ENCODE data around the gene SIAH1. TPM values are rescaled to one million over a fixed set of nuclear protein-coding genes. Genes with fewer than 3 reads are reported as not detected.
"Not testable (repeated sequence)": the region's sequence is repeated elsewhere in the genome, so short reads cannot be mapped to it uniquely, and the experiment has no call there.

SIAH1 gene
- total RNA-seq, 1 donor from 2014 or later = 14.3 TPM

- intact Hi-C loops (cut with micrococcal nuclease) = no loop called here
Observed at GRCh38 chr16:48340054-48340453, 45.2 kb downstream of the SIAH1 start.

DNA sequence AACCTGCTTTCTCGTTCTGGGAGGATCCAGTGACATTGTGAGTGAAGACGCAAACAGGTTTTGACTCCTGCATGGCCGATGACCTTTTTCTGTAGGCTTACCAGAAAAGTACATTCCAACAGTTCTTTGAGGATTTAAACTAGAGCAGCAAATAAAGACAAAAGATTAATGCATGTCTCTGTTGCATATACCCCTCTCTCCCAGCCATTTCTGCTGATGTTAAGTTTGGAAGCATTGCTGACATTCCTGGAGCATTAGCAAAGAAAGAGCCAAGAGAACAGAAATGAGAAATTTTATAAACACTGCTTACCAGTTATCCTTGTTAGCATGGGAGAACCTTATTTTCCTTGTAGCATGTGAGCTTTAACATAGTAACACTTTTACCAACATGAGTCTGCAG, 49.3 kb downstream of the SIAH1 start:
- intact Hi-C loops (cut with micrococcal nuclease) = no loop called here

GRCh38 chr16:48334325-48334724, 50.9 kb downstream of the SIAH1 start:
- intact Hi-C loops (cut with micrococcal nuclease) = no loop called here

DNA sequence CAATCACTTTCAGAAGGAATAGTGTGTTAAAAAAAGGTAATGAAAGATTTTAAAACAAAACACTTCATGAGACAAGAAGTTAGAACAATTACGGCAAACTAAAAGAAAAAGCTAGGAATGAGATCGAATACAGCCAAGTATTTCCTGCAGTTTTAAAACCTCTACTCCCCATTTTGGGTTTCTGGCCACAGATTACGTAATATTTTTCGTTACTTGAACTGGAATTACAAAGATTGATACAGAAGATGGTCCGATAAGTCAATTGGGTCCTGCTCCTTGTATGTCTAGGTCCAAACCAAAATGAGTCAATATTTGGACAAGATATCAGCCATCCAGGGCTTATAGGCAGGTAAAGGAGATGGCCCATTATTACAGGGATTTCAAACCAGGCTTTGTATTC, 52.2 kb downstream of the SIAH1 start:
- intact Hi-C loops (cut with micrococcal nuclease) = no loop called here

GRCh38 chr16:48330841-48331192, 54.4 kb downstream of the SIAH1 start:
- intact Hi-C loops (cut with micrococcal nuclease) = no loop called here

- intact Hi-C loops (cut with micrococcal nuclease) = no loop called here
Observed at GRCh38 chr16:48330189-48330840, 54.9 kb downstream of the SIAH1 start.

DNA sequence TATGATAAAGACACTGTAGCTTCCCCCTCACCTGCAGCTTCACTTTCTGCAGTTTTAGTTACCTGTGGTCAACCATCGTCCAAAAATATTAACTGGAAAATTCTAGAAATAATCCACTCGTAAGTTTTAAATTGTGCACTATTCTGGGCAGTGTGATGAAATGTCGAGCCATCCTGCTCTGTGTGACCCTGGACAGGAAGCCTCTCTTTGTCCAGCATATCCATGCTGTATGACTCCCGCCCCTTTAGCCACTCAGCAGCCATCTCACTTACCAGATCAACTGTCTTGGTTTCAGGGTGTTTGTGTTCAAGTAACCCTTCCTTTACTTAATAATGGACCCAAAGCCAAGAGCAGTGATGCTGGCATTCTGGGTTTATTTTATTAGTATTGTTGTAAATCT, 56.1 kb downstream of the SIAH1 start:
- intact Hi-C loops (cut with micrococcal nuclease) = no loop called here

GRCh38 chr16:48326915-48327314, 58.3 kb downstream of the SIAH1 start:
- intact Hi-C loops (cut with micrococcal nuclease) = no loop called here

DNA sequence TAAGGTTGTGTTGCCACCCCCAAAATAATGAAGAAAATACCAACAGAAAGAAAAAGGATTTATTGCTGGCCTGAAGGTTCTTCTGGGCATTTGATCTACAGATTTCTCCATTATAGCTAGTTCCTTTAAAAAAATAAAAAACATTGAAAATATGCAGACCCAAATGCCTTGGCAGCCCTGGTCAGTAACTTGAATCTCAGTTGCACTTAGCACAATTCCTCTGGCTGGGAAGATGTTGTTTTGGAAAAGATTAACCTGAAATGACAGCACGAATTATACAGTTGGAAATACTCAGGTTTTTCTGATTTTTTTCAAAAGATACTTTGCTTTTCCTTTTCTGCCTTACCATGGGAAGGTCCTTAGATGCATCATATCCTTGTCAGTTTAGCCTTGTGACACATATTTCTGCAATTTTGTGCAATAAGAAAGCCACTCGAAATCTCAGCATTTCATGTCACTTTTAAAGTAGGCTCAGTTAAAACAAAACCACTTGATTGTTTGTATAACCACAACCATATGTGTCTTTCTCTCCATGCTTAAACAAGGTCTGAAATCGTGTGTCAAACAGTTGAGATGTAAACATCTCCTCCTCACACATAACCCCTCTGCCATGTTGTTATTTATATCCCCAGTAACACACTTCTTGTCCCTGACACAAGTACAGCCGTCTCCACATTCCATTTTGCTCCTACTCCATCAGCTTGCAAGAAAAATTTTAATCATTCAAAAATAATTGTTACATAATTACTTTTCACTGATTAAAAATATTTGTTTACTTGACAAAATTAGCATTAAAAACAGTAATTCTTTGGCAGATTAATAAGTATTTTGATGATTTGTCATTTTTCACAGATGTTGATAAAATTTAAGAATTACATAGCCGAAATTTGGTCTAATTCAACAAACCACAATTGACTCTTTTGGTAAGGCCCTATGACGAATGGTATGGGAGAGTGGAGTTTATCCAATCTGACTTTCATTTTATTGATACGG, 61.1 kb downstream of the SIAH1 start:
- intact Hi-C loops (cut with micrococcal nuclease) = no loop called here

GRCh38 chr16:48321317-48322036, 63.7 kb downstream of the SIAH1 start:
- intact Hi-C loops (cut with micrococcal nuclease) = no loop called here

- intact Hi-C loops (cut with micrococcal nuclease) = loop anchor here (1.0 to 5.0 kb wide), 6 partner anchors 34 to 1345 kb away; partner anchors contain the start of genes DNAJA2 and LONP2
Observed at GRCh38 chr16:48318630-48319029, 66.6 kb downstream of the SIAH1 start.

- intact Hi-C loops (cut with micrococcal nuclease) = loop anchor here (1.0 to 5.0 kb wide), 6 partner anchors 33 to 1344 kb away; partner anchors contain the start of genes DNAJA2 and LONP2
Observed at GRCh38 chr16:48317614-48318315, 67.4 kb downstream of the SIAH1 start.

DNA sequence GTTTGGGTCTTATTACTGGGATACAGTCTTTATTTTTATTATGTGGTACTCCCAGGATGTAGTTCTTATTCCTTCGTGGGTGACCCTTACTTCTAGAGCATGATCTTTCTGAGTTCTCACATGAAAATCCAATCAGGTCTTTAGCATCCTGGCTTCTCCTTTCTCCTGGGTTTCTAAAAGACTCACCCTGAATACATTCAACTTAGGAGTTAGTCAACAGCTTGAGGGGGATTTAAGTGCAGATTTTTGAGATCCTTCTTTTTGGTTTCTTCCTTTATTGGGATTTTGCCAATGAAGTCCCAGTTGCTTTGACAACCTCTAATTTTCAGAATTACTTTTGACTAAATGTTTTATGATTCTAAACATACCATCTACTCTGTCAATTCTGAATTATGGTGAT, 68.2 kb downstream of the SIAH1 start:
- intact Hi-C loops (cut with micrococcal nuclease) = loop anchor here (5.0 kb wide), 1 partner anchor 65 kb away; no protein-coding TSS in a partner anchor

GRCh38 chr16:48313905-48314304, 71.3 kb downstream of the SIAH1 start:
- intact Hi-C loops (cut with micrococcal nuclease) = not testable (repeated sequence)

- intact Hi-C loops (cut with micrococcal nuclease) = no loop called here
Observed at GRCh38 chr16:48310908-48311641, 74.1 kb downstream of the SIAH1 start.

Other genes starting within 250 kb of the SIAH1 start
- not detected in 2 replicates for gene ABCC12, start 229.4 kb downstream of the SIAH1 start, total RNA-seq
- 59.2 and 61.8 TPM in 2 replicates for gene LONP2, start 141.1 kb downstream of the SIAH1 start, total RNA-seq
- not detected in 2 replicates for gene ABCC11, start 137.9 kb downstream of the SIAH1 start, total RNA-seq
- gene N4BP1, start 224.8 kb upstream of the SIAH1 start, total RNA-seq = 75.5 and 80.0 TPM in 2 replicates